IMR-90 (cell line): ENCODE measurements around the gene SIX6. TPM values are rescaled to one million over a fixed set of nuclear protein-coding genes. Genes with fewer than 3 reads are reported as not detected.

Experiments
- ATAC-seq: fragments of 200-7000 bp; cut with Tn5 transposase; 2 replicates; pipeline ENCODE4 v1.9.1; 2020; ENCODE audit warnings: low read depth, mild to moderate bottlenecking, moderate library complexity
- BruUV-seq: library from RNA; stranded (reverse); fragments of 400-500 nt; replicated peaks from 2 replicates; lab custom pipeline; 2021; lab: Mats Ljungman, UMichigan
- CTCF ChIA-PET: fragments of 300-600 bp; formaldehyde crosslinking; extraction: SDS; loops from one replicate; lab custom pipeline; 2021; ENCODE audit warnings: antibody characterized with exemption; lab: Yijun Ruan, JAX
- POLR2A ChIA-PET: fragments of 300-600 bp; sonication (Branson Sonifier 250); formaldehyde crosslinking; loops from one replicate; lab custom pipeline; 2022; ENCODE audit warnings: antibody characterized with exemption; ENCODE audit not compliant: unreplicated experiment; lab: Charles Lee
- DNase-seq: peaks from one replicate; pipeline ENCODE4 v3.0.0; 2013
- H2AFZ ChIP-seq: replicated peaks from 2 replicates; pipeline ENCODE3; 2013; ENCODE audit warnings: low read length, mild to moderate bottlenecking; ENCODE audit not compliant: poor library complexity
- H2AK5ac ChIP-seq: 2 replicates; pipeline ENCODE4 v1.6.1; 2013; ENCODE audit warnings: low read depth, low read length, inconsistent platforms
- H2AK9ac ChIP-seq: replicated peaks from 2 replicates; pipeline ENCODE3; 2013; ENCODE audit warnings: mild to moderate bottlenecking, low read depth, low read length, moderate library complexity; ENCODE audit not compliant: poor library complexity
- H2BK120ac ChIP-seq: 2 replicates; pipeline ENCODE4 v1.6.1; 2013; ENCODE audit warnings: low read depth, low read length, inconsistent platforms
- H2BK15ac ChIP-seq: 3 replicates; pipeline ENCODE4 v1.6.1; 2013; ENCODE audit warnings: low read depth, low read length, inconsistent platforms
- H2BK20ac ChIP-seq: 2 replicates; pipeline ENCODE4 v1.6.1; 2013; ENCODE audit warnings: low read depth, mild to moderate bottlenecking, inconsistent platforms, low read length, moderate library complexity
- H2BK5ac ChIP-seq: 2 replicates; pipeline ENCODE4 v1.6.1; 2013; ENCODE audit warnings: mild to moderate bottlenecking, low read depth, low read length, inconsistent platforms; ENCODE audit not compliant: poor library complexity, severe bottlenecking
- H3K14ac ChIP-seq: replicated peaks from 2 replicates; pipeline ENCODE4 v1.6.1; 2013; ENCODE audit warnings: low read depth, low read length, inconsistent platforms
- H3K18ac ChIP-seq: 2 replicates; pipeline ENCODE4 v1.6.1; 2013; ENCODE audit warnings: low read depth, low read length, control low read depth
- H3K23ac ChIP-seq: 2 replicates; pipeline ENCODE4 v1.6.1; 2013; ENCODE audit warnings: low read depth, low read length, inconsistent platforms
- H3K27ac ChIP-seq: 2 replicates; pipeline ENCODE4 v1.5.1; 2013; ENCODE audit warnings: mild to moderate bottlenecking, control low read depth, low read length; ENCODE audit not compliant: insufficient read depth
- H3K27me3 ChIP-seq: 2 replicates; pipeline ENCODE4 v1.6.1; 2013; ENCODE audit warnings: low read length; ENCODE audit not compliant: control insufficient read depth, insufficient read depth
- H3K36me3 ChIP-seq: 2 replicates; pipeline ENCODE4 v1.6.1; 2013; ENCODE audit warnings: low read length, mixed read lengths; ENCODE audit not compliant: control insufficient read depth, insufficient read depth
- H3K4ac ChIP-seq: 2 replicates; pipeline ENCODE4 v1.6.1; 2013; ENCODE audit warnings: low read depth, low read length, inconsistent platforms
- H3K4me1 ChIP-seq: 2 replicates; pipeline ENCODE4 v1.6.1; 2013; ENCODE audit warnings: low read length, mixed read lengths; ENCODE audit not compliant: control insufficient read depth, insufficient read depth
- H3K4me2 ChIP-seq: 2 replicates; pipeline ENCODE4 v1.6.1; 2013; ENCODE audit warnings: low read depth, mild to moderate bottlenecking, control low read depth, low read length, moderate library complexity
- H3K4me3 ChIP-seq: 2 replicates; pipeline ENCODE4 v1.5.1; 2013; ENCODE audit warnings: low read depth, mild to moderate bottlenecking, control low read depth, low read length, moderate library complexity; ENCODE audit not compliant: insufficient read depth
- H3K56ac ChIP-seq: 2 replicates; pipeline ENCODE4 v1.6.1; 2013; ENCODE audit warnings: low read length, inconsistent platforms; ENCODE audit not compliant: insufficient read depth; ENCODE audit errors: extremely low read depth
- H3K79me1 ChIP-seq, 2 experiments: 2 replicates each; pipeline ENCODE4 v1.6.1; 2013; ENCODE audit warnings: low read length in 2 of 2, inconsistent platforms in 1 of 2, low read depth in 1 of 2
- H3K9ac ChIP-seq: 2 replicates; pipeline ENCODE4 v1.6.1; 2013; ENCODE audit warnings: low read depth, low read length, control low read depth
- H3K9me1 ChIP-seq: 2 replicates; pipeline ENCODE4 v1.6.1; 2013; ENCODE audit warnings: low read length, inconsistent platforms; ENCODE audit not compliant: insufficient read depth
- H3K9me3 ChIP-seq: 2 replicates; pipeline ENCODE4 v1.6.1; 2013; ENCODE audit warnings: low read length; ENCODE audit not compliant: control insufficient read depth, insufficient read depth
- H4K20me1 ChIP-seq: 2 replicates; pipeline ENCODE4 v1.6.1; 2013; ENCODE audit warnings: low read length, inconsistent platforms; ENCODE audit not compliant: insufficient read depth
- H4K5ac ChIP-seq: 2 replicates; pipeline ENCODE4 v1.6.1; 2013; ENCODE audit warnings: mild to moderate bottlenecking, low read depth, low read length, control low read depth
- H4K8ac ChIP-seq, 2 experiments: 2 replicates each; pipeline ENCODE4 v1.6.1; 2013; ENCODE audit warnings: low read depth in 2 of 2, low read length in 2 of 2, control low read depth in 1 of 2, inconsistent platforms in 1 of 2
- H4K91ac ChIP-seq: 2 replicates; pipeline ENCODE4 v1.6.1; 2013; ENCODE audit warnings: low read depth, low read length, inconsistent platforms; ENCODE audit not compliant: insufficient read depth
- BHLHE40 ChIP-seq: fragments of 150-350 bp; IDR thresholded peaks from 2 replicates; pipeline ENCODE4 v1.6.1; 2016; ENCODE audit warnings: mild to moderate bottlenecking, low read depth, low read length
- CHD1 ChIP-seq: IDR thresholded peaks from 2 replicates; pipeline ENCODE4 v1.6.1; 2012; ENCODE audit warnings: low read depth, low read length, improper control_type of control experiment
- CTCF ChIP-seq: conservative IDR thresholded peaks from 2 replicates; pipeline ENCODE4 v1.5.1; 2012; ENCODE audit warnings: mild to moderate bottlenecking, low read depth, low read length, improper control_type of control experiment
- FOS ChIP-seq: fragments of 150-350 bp; IDR thresholded peaks from 2 replicates; pipeline ENCODE4 v1.6.1; 2016; ENCODE audit warnings: low read depth, low read length
- MAFK ChIP-seq: IDR thresholded peaks from 2 replicates; pipeline ENCODE4 v1.6.1; 2012; ENCODE audit warnings: low read depth, low read length, improper control_type of control experiment
- MAZ ChIP-seq: IDR thresholded peaks from 2 replicates; pipeline ENCODE4 v1.6.1; 2012; ENCODE audit warnings: low read depth, mild to moderate bottlenecking, low read length, improper control_type of control experiment, moderate library complexity, borderline replicate concordance
- MXI1 ChIP-seq: IDR thresholded peaks from 2 replicates; pipeline ENCODE4 v1.6.1; 2012; ENCODE audit warnings: low read depth, mild to moderate bottlenecking, low read length, moderate library complexity, borderline replicate concordance
- NFE2L2 ChIP-seq: fragments of 150-350 bp; IDR thresholded peaks from 2 replicates; pipeline ENCODE4 v1.6.1; 2016; ENCODE audit warnings: low read depth, mild to moderate bottlenecking, low read length
- POLR2A ChIP-seq: IDR thresholded peaks from 2 replicates; pipeline ENCODE4 v1.6.1; 2012; ENCODE audit warnings: mild to moderate bottlenecking, low read depth, low read length
- WGBS, 2 experiments: methylation state at CpG; one replicate each; pipeline versions ENCODE4 v1.1.5 to v1.1.7; 2013; ENCODE audit warnings: missing lambda C conversion rate in 2 of 2; ENCODE audit not compliant: insufficient read length in 1 of 2; ENCODE audit errors: extremely low coverage in 2 of 2; 5-methylcytosine and 5-hydroxymethylcytosine counted together
- dilution Hi-C: fragments of 300-500 bp; cut with HindIII; formaldehyde crosslinking; loops from one replicate; pipeline ENCODE4 v1.14.3; 2018; ENCODE audit warnings: low sequenced_read_pairs; ENCODE audit not compliant: unreplicated experiment
- in situ Hi-C: fragments of 300-500 bp; cut with MboI; formaldehyde crosslinking; loops from 3 replicates; pipeline ENCODE4 v1.14.3; 2019; ENCODE audit warnings: low sequenced_read_pairs, inconsistent platforms, mixed read lengths
- intact Hi-C: fragments of 100-400 bp; cut with micrococcal nuclease; formaldehyde crosslinking; loops from 2 replicates; pipeline ENCODE4 v1.10.0; 2022
- polyA plus RNA-seq, 3 experiments: library from polyadenylated mRNA; depleted of rRNA; stranded (reverse); fragments of >200 nt; gene quantifications; 2 replicates each; pipeline ENCODE4 v1.2.3, GENCODE V29; 2012; ENCODE audit warnings: low replicate concordance in 1 of 3
- total RNA-seq: library from RNA; depleted of rRNA; stranded (reverse); fragments of >200 nt; gene quantifications from 2 replicates; pipeline ENCODE4 v1.2.3, GENCODE V29; 2012

Gene SIX6
- total and polyA plus RNA-seq, 2 of the 4 experiments (the other 2 are of a cell fraction), result not detected

- no CpG with 5 or more reads among the region's 2 CpGs for WGBS, 2 experiments
- Histone ChIP-seq H3K23ac (no peak overlapping the region), H3K79me1 (no peaks in the 10 kb centered on the region), H3K4me2 (no peak overlapping the region), H3K36me3 (no peaks in the 10 kb centered on the region), H3K4ac (no peak overlapping the region), H3K4me1 (peaks cover 2% of the 10 kb centered on the region; the same call in 1 of the 2 replicates), H3K18ac (no peak overlapping the region), H2BK5ac (no peak overlapping the region), H4K91ac (no peak overlapping the region), H3K4me3 (no peak overlapping the region), H3K27me3 (peaks cover 68% of the 10 kb centered on the region), H2BK15ac (no peak overlapping the region), H3K9me3 (peaks cover 12% of the 10 kb centered on the region), H4K8ac (no peak overlapping the region), H2AFZ (no peak overlapping the region), H3K14ac (no peak overlapping the region), H3K56ac (no peak overlapping the region), H4K5ac (no peak overlapping the region), H3K9ac (no peak overlapping the region), H3K27ac (no peak overlapping the region), H2BK120ac (no peak overlapping the region), H2AK5ac (no peak overlapping the region), H2AK9ac (no peak overlapping the region), H3K9me1 (no peaks in the 10 kb centered on the region), H4K20me1 (no peaks in the 10 kb centered on the region), H2BK20ac (no peak overlapping the region)
- intact Hi-C loops, result no loop called here
- dilution Hi-C loops, result no loop called here
- ChIA-PET CTCF (interaction anchor here (0.6 kb wide), 1 partner anchor 570 kb away, joined by 3 read pairs; no protein-coding TSS in a partner anchor), POLR2A (no interaction called here)
- ATAC-seq, result no peak
- in situ Hi-C loops, result no loop called here
- TF ChIP-seq MAFK (peak; percentile 41), BHLHE40 (no peak), CTCF (no peak), POLR2A (no peak), FOS (no peak), NFE2L2 (no peak), MAZ (no peak), CHD1 (no peak), MXI1 (no peak)
- DNase-seq, result no peak
- BruUV-seq, result no TSS peak
Measured at GRCh38 chr14:60505448-60505847, 3.5 kb upstream of the SIX6 start.
